Measurements from ENCODE around the gene JARID2.

JARID2 gene

GRCh38 chr6:15447546-15448267, 201.8 kb downstream of the JARID2 start:
- DNase-seq: no peak

- no peak for DNase-seq
Measured at GRCh38 chr6:15449011-15449410, 203.1 kb downstream of the JARID2 start.

- no peak for DNase-seq
Measured at GRCh38 chr6:15451738-15452137, 205.9 kb downstream of the JARID2 start.

GRCh38 chr6:15452182-15452941, 206.5 kb downstream of the JARID2 start:
- no peak for DNase-seq

- DNase-seq: no peak
Measured at GRCh38 chr6:15453186-15453585, 207.3 kb downstream of the JARID2 start.

- DNase-seq: no peak
Measured at GRCh38 chr6:15453622-15454021, 207.8 kb downstream of the JARID2 start.

- no peak for DNase-seq
Measured at GRCh38 chr6:15456422-15456821, 210.6 kb downstream of the JARID2 start.

- DNase-seq: peak; percentile 19
Measured at GRCh38 chr6:15457121-15457650, 211.3 kb downstream of the JARID2 start.

- peak; percentile 44 for DNase-seq
Measured at GRCh38 chr6:15458021-15458459, 212.2 kb downstream of the JARID2 start.

- DNase-seq: no peak
Measured at GRCh38 chr6:15460110-15460727, 214.3 kb downstream of the JARID2 start.

- no peak for DNase-seq
Measured at GRCh38 chr6:15461127-15461944, 215.5 kb downstream of the JARID2 start.

GRCh38 chr6:15462256-15462655, 216.4 kb downstream of the JARID2 start:
- no peak for DNase-seq

GRCh38 chr6:15462717-15463525, 217.1 kb downstream of the JARID2 start:
- no peak for DNase-seq

GRCh38 chr6:15464211-15464725, 218.4 kb downstream of the JARID2 start:
- peak; percentile 15 for DNase-seq

GRCh38 chr6:15465212-15465611, 219.3 kb downstream of the JARID2 start:
- DNase-seq: no peak

- DNase-seq: no peak
Measured at GRCh38 chr6:15470746-15471145, 224.9 kb downstream of the JARID2 start.

GRCh38 chr6:15472621-15473020, 226.8 kb downstream of the JARID2 start:
- DNase-seq: no peak

GRCh38 chr6:15473174-15473573, 227.3 kb downstream of the JARID2 start:
- DNase-seq: no peak

GRCh38 chr6:15473741-15474161, 227.9 kb downstream of the JARID2 start:
- DNase-seq: no peak

GRCh38 chr6:15474196-15474595, 228.3 kb downstream of the JARID2 start:
- no peak for DNase-seq

GRCh38 chr6:15475261-15475660, 229.4 kb downstream of the JARID2 start:
- no peak for DNase-seq

GRCh38 chr6:15475872-15476271, 230.0 kb downstream of the JARID2 start:
- DNase-seq: no peak

Data from NCI-H748 treated with DMSO at 0.1 percent for 48 hours (cell line).